Liver (tissue), 9 donors: ENCODE measurements around the gene SCN4A. TPM values are rescaled to one million over a fixed set of nuclear protein-coding genes. Genes with fewer than 3 reads are reported as not detected.

Experiments used
- DNase-seq: peaks from one replicate; pipeline ENCODE4 v3.0.0-alpha.2; 2017; ENCODE audit warnings: low spot score
- H3K27ac ChIP-seq, 2 donors: one replicate each; pipeline ENCODE4 v1.7.0; 2013; ENCODE audit warnings: inconsistent platforms in 2 of 2, low read length in 2 of 2, control low read depth in 1 of 2, low read depth in 1 of 2, mild to moderate bottlenecking in 1 of 2
- H3K27me3 ChIP-seq, 4 donors: one replicate each; pipeline versions ENCODE4 v1.6.1 to v1.7.0; 2013; ENCODE audit warnings: low read length in 3 of 4, inconsistent platforms in 1 of 4, mild to moderate bottlenecking in 1 of 4, moderate library complexity in 1 of 4; ENCODE audit not compliant: control insufficient read depth in 4 of 4, insufficient read depth in 4 of 4
- H3K36me3 ChIP-seq, 4 donors: one replicate each; pipeline versions ENCODE4 v1.6.1 to v1.7.0; 2013; ENCODE audit warnings: low read length in 3 of 4, mild to moderate bottlenecking in 3 of 4, low read depth in 1 of 4, moderate library complexity in 1 of 4; ENCODE audit not compliant: control insufficient read depth in 4 of 4, insufficient read depth in 3 of 4
- H3K4me1 ChIP-seq, 4 donors: one replicate each; pipeline versions ENCODE4 v1.6.1 to v1.7.0; 2013; ENCODE audit warnings: low read length in 3 of 4, mild to moderate bottlenecking in 3 of 4, moderate library complexity in 1 of 4; ENCODE audit not compliant: control insufficient read depth in 4 of 4, insufficient read depth in 4 of 4
- H3K4me3 ChIP-seq, 3 donors: one replicate each; pipeline versions ENCODE4 v1.6.1 to v1.7.0; 2013; ENCODE audit warnings: low read length in 3 of 3, control low read depth in 1 of 3, low read depth in 1 of 3, mild to moderate bottlenecking in 1 of 3
- H3K9ac ChIP-seq, 2 donors: one replicate each; pipeline ENCODE4 v1.7.0; 2013; ENCODE audit warnings: low read length in 2 of 2, mild to moderate bottlenecking in 2 of 2, moderate library complexity in 2 of 2, control low read depth in 1 of 2, low read depth in 1 of 2
- H3K9me3 ChIP-seq, 4 donors: one replicate each; pipeline versions ENCODE4 v1.6.1 to v1.7.0; 2013; ENCODE audit warnings: low read length in 3 of 4; ENCODE audit not compliant: control insufficient read depth in 4 of 4
- ATF3 ChIP-seq: IDR thresholded peaks from 2 replicates; pipeline ENCODE4 v1.6.1; 2016; ENCODE audit warnings: antibody characterized with exemption
- CTCF ChIP-seq: fragments of 150-350 bp; IDR thresholded peaks from 2 replicates; pipeline ENCODE4 v1.5.1; 2017; ENCODE audit warnings: improper control_type of control experiment, low read depth, low read length; ENCODE audit not compliant: missing input control
- FOXA2 ChIP-seq: IDR thresholded peaks from 2 replicates; pipeline ENCODE4 v1.6.1; 2016; ENCODE audit warnings: antibody characterized with exemption
- GABPA ChIP-seq, 2 donors: IDR thresholded peaks in 1 of 2; conservative IDR thresholded peaks in 1 of 2; 2 replicates each; pipeline ENCODE4 v1.6.1; 2016; ENCODE audit warnings: antibody characterized with exemption in 2 of 2, mild to moderate bottlenecking in 1 of 2, moderate library complexity in 1 of 2
- HNF4A ChIP-seq, 2 donors: conservative IDR thresholded peaks; 2 replicates each; pipeline ENCODE4 v1.6.1; 2016; ENCODE audit warnings: antibody characterized with exemption in 2 of 2, mild to moderate bottlenecking in 2 of 2
- JUND ChIP-seq, 2 donors: IDR thresholded peaks; 2 replicates each; pipeline ENCODE4 v1.6.1; 2016; ENCODE audit warnings: antibody characterized with exemption in 2 of 2
- MAX ChIP-seq: IDR thresholded peaks from 2 replicates; pipeline ENCODE4 v1.6.1; 2016; ENCODE audit warnings: antibody characterized with exemption
- NR2F2 ChIP-seq: IDR thresholded peaks from 2 replicates; pipeline ENCODE4 v1.6.1; 2016; ENCODE audit warnings: antibody characterized with exemption
- RAD21 ChIP-seq, 2 donors: IDR thresholded peaks; 2 replicates each; pipeline ENCODE4 v1.6.1; 2016; ENCODE audit warnings: antibody characterized with exemption in 2 of 2, mild to moderate bottlenecking in 2 of 2
- REST ChIP-seq: IDR thresholded peaks from 2 replicates; pipeline ENCODE4 v1.6.1; 2016; ENCODE audit warnings: antibody characterized with exemption, mild to moderate bottlenecking
- RXRA ChIP-seq, 2 donors: IDR thresholded peaks; 2 replicates each; pipeline ENCODE4 v1.6.1; 2017 to 2018; ENCODE audit warnings: antibody characterized with exemption in 2 of 2, mild to moderate bottlenecking in 1 of 2
- SP1 ChIP-seq: IDR thresholded peaks from 2 replicates; pipeline ENCODE4 v1.6.1; 2018; ENCODE audit warnings: antibody characterized with exemption, mild to moderate bottlenecking
- TAF1 ChIP-seq: conservative IDR thresholded peaks from 2 replicates; pipeline ENCODE4 v1.6.1; 2016; ENCODE audit warnings: antibody characterized with exemption, mild to moderate bottlenecking
- YY1 ChIP-seq: IDR thresholded peaks from 2 replicates; pipeline ENCODE4 v1.6.1; 2016; ENCODE audit warnings: antibody characterized with exemption, mild to moderate bottlenecking
- ZBTB33 ChIP-seq: IDR thresholded peaks from 2 replicates; pipeline ENCODE4 v1.6.1; 2016; ENCODE audit warnings: antibody characterized with exemption
- WGBS: extraction: QIAGEN DNeasy Blood & Tissue Kit; methylation state at CpG from one replicate; pipeline ENCODE4 v1.1.7; 2013; 5-methylcytosine and 5-hydroxymethylcytosine counted together
- polyA plus RNA-seq, 2 donors: library from polyadenylated mRNA; stranded (reverse) in 1 of 2; unstranded in 1 of 2; fragments of 200-250 nt in 1 of 2; fragments of >200 nt in 1 of 2; fragmentation: Nextera tagmentation in 1 of 2; extraction: Ambion mirVana in 1 of 2; gene quantifications; one replicate each; pipeline versions ENCODE4 v1.2.1 to v1.2.3, GENCODE V29; 2013 to 2015
- total RNA-seq, 2 donors: library from RNA; depleted of rRNA; stranded (reverse); fragments of >200 nt; gene quantifications; one replicate each; pipeline ENCODE4 v1.2.3, GENCODE V29; 2014
- donor health status: healthy.
- donor health status: healthy.
- donor health status: healthy.
- donor health status: healthy.
- donor health status: healthy.

The SCN4A gene
- total and polyA plus RNA-seq, 4 donors, result 0.04 to 1.3 (median 0.43) TPM

- peaks cover 0 to 5% (median 0%) of the 10 kb centered on the region in 4 donors for H3K4me1 ChIP-seq
- H3K9ac ChIP-seq, result no peak overlapping the region
- TF ChIP-seq TAF1 (no peak), FOXA2 (no peak), ZBTB33 (no peak), YY1 (no peak), REST (no peak), GABPA (IDR thresholded peaks at IDR 0.05 in 1 of 2, conservative IDR thresholded peaks at IDR 0.05 in 1 of 2) (no peak), RXRA (IDR thresholded peaks at IDR 0.05) (no peak), MAX (no peak), HNF4A (conservative IDR thresholded peaks at IDR 0.05) (no peak), JUND (IDR thresholded peaks at IDR 0.05) (no peak), SP1 (no peak), RAD21 (IDR thresholded peaks at IDR 0.05) (no peak), ATF3 (no peak)
- no peak for DNase-seq
- WGBS, result 76% methylated on average over 11 of the region's 11 CpGs
- H3K4me3 ChIP-seq, result no peak overlapping the region
- H3K27me3 ChIP-seq, result no peaks in the 10 kb centered on the region
- H3K36me3 ChIP-seq, result no peaks in the 10 kb centered on the region
- no peaks in the 10 kb centered on the region for H3K9me3 ChIP-seq
- H3K27ac ChIP-seq, result no peak overlapping the region
Measured at GRCh38 chr17:63966646-63967264, 6.0 kb downstream of the SCN4A start.

- TF ChIP-seq CTCF, result no peak
- TF ChIP-seq ZBTB33, result no peak
- no peak for TF ChIP-seq GABPA (IDR thresholded peaks at IDR 0.05 in 1 of 2, conservative IDR thresholded peaks at IDR 0.05 in 1 of 2)
- TF ChIP-seq NR2F2, result peak; percentile 93
- no peak for TF ChIP-seq JUND (IDR thresholded peaks at IDR 0.05)
- TF ChIP-seq SP1, result peak; percentile 70
- TF ChIP-seq RXRA (IDR thresholded peaks at IDR 0.05), result peak; percentile 34 to 50
- TF ChIP-seq TAF1, result no peak
- H3K9ac ChIP-seq, result no peak overlapping the region
- no peaks in the 10 kb centered on the region for H3K27me3 ChIP-seq
- H3K36me3 ChIP-seq, result no peaks in the 10 kb centered on the region
- no peaks in the 10 kb centered on the region for H3K9me3 ChIP-seq
- no peak overlapping the region for H3K4me3 ChIP-seq
- H3K4me1 ChIP-seq, result peaks cover 2 to 5% (median 4%) of the 10 kb centered on the region in 4 donors
- H3K27ac ChIP-seq, result peak overlapping the region; percentile 28 to 37
- DNase-seq, result no peak
- WGBS, result 84% methylated on average over 4 of the region's 4 CpGs
Measured at GRCh38 chr17:63963123-63963522, 9.6 kb downstream of the SCN4A start.
